HCT116 (cell line): ENCODE data around the gene FBXW8. TPM values are rescaled to one million over a fixed set of nuclear protein-coding genes. Genes with fewer than 3 reads are reported as not detected.

Source experiments
- ATAC-seq: fragments of 200-7000 bp; cut with Tn5 transposase; 2 replicates; pipeline ENCODE4 v1.9.1; 2020; ENCODE audit warnings: mild to moderate bottlenecking, moderate library complexity
- BruUV-seq: library from RNA; stranded (reverse); fragments of 400-500 nt; replicated peaks from 2 replicates; lab custom pipeline; 2021; lab: Mats Ljungman, UMichigan
- CTCF ChIA-PET: fragments of 300-600 bp; sonication (Branson Sonifier 250); formaldehyde crosslinking; loops from one replicate; lab custom pipeline; 2021; ENCODE audit warnings: antibody characterized with exemption; lab: Charles Lee
- POLR2A ChIA-PET: fragments of 300-600, 350-600 bp; sonication (Branson Sonifier 250); formaldehyde crosslinking; loops from one replicate; lab custom pipeline; 2021; ENCODE audit warnings: antibody characterized with exemption; lab: Charles Lee
- RAD21 ChIA-PET, 2 experiments: fragments of 300-600 bp; sonication (Branson Sonifier 250); formaldehyde crosslinking; loops; one replicate each; lab custom pipeline; 2023; ENCODE audit warnings: low total read pairs in 2 of 2; ENCODE audit not compliant: uncharacterized antibody in 2 of 2, unreplicated experiment in 2 of 2, low non-redundant PET in 1 of 2; lab: Charles Lee
- DNase-seq: peaks from one replicate; pipeline ENCODE4 v3.0.0-alpha.2; 2010; ENCODE audit warnings: low read depth, low spot score
- H2AFZ ChIP-seq: fragments of 200-600 bp; shearing (Covaris generic), sonication (generic); 2 replicates; pipeline ENCODE4 v1.6.1; 2017; ENCODE audit warnings: low read depth, mixed run types, mixed read lengths, antibody characterized with exemption, low read length; ENCODE audit not compliant: poor library complexity, severe bottlenecking
- H3K27ac ChIP-seq: 2 replicates; pipeline ENCODE4 v1.5.1; 2012; ENCODE audit warnings: low read depth, low read length
- H3K27me3 ChIP-seq: fragments of 200-600 bp; sonication (generic); 2 replicates; pipeline ENCODE4 v1.6.1; 2016; ENCODE audit warnings: mixed run types, low read length, mixed read lengths; ENCODE audit not compliant: insufficient read depth
- H3K36me3 ChIP-seq, 2 experiments: fragments of 200-500 bp in 1 of 2; fragments of 200-600 bp in 1 of 2; sonication (Bioruptor generic) in 1 of 2; sonication (generic) in 1 of 2; 2 replicates each; pipeline versions ENCODE4 v1.5.1 to v1.6.1; 2014 to 2016; ENCODE audit warnings: low read length in 2 of 2, inconsistent platforms in 1 of 2, mixed read lengths in 1 of 2, mixed run types in 1 of 2; ENCODE audit not compliant: insufficient read depth in 2 of 2, control insufficient read depth in 1 of 2
- H3K4me1 ChIP-seq, 2 experiments: fragments of 200-600 bp in 1 of 2; sonication (generic) in 1 of 2; 2 replicates each; pipeline versions ENCODE4 v1.5.1 to v1.6.1; 2012 to 2017; ENCODE audit warnings: low read length in 2 of 2, inconsistent platforms in 1 of 2, mild to moderate bottlenecking in 1 of 2, mixed read lengths in 1 of 2, mixed run types in 1 of 2, moderate library complexity in 1 of 2; ENCODE audit not compliant: insufficient read depth in 2 of 2, control insufficient read depth in 1 of 2
- H3K4me2 ChIP-seq: fragments of 200-600 bp; sonication (generic); 2 replicates; pipeline ENCODE4 v1.6.1; 2017; ENCODE audit warnings: mixed run types, low read length, mixed read lengths
- H3K4me3 ChIP-seq, 2 experiments: fragments of 200-600 bp in 1 of 2; sonication (generic) in 1 of 2; replicated peaks in 1 of 2; 2 replicates each; pipeline ENCODE4 v1.5.1; 2011 to 2016; ENCODE audit warnings: low read length in 2 of 2, control low read depth in 1 of 2, low read depth in 1 of 2, mild to moderate bottlenecking in 1 of 2, mixed read lengths in 1 of 2, mixed run types in 1 of 2
- H3K79me2 ChIP-seq: fragments of 200-600 bp; sonication (generic); 2 replicates; pipeline ENCODE4 v1.6.1; 2017; ENCODE audit warnings: mild to moderate bottlenecking, mixed run types, low read length, moderate library complexity, mixed read lengths; ENCODE audit not compliant: insufficient read depth
- H3K9ac ChIP-seq: fragments of 200-600 bp; sonication (generic); 2 replicates; pipeline ENCODE4 v1.6.1; 2016; ENCODE audit warnings: low read length, mixed read lengths
- H3K9me2 ChIP-seq: fragments of 200-600 bp; sonication (generic), shearing (Covaris generic); 2 replicates; pipeline ENCODE4 v1.6.1; 2017; ENCODE audit warnings: mixed run types, mild to moderate bottlenecking, moderate library complexity; ENCODE audit not compliant: insufficient read depth
- H3K9me3 ChIP-seq, 2 experiments: fragments of 200-500 bp in 1 of 2; fragments of 200-600 bp in 1 of 2; sonication (Bioruptor generic) in 1 of 2; sonication (generic) in 1 of 2; 2 replicates each; pipeline ENCODE4 v1.6.1; 2014 to 2017; ENCODE audit warnings: low read length in 2 of 2, mixed read lengths in 2 of 2, inconsistent platforms in 1 of 2, low read depth in 1 of 2, mild to moderate bottlenecking in 1 of 2, mixed run types in 1 of 2, moderate library complexity in 1 of 2; ENCODE audit not compliant: control insufficient read depth in 1 of 2, insufficient read depth in 1 of 2
- H4K20me1 ChIP-seq: fragments of 200-600 bp; sonication (generic), shearing (Covaris generic); 2 replicates; pipeline ENCODE4 v1.6.1; 2017; ENCODE audit warnings: mixed run types, mild to moderate bottlenecking, moderate library complexity; ENCODE audit not compliant: insufficient read depth
- CBX3 ChIP-seq: IDR thresholded peaks from 2 replicates; pipeline ENCODE4 v1.6.1; 2012; ENCODE audit warnings: low read depth
- CEBPB ChIP-seq: IDR thresholded peaks from 2 replicates; pipeline ENCODE4 v1.6.1; 2012; ENCODE audit warnings: low read depth
- EGR1 ChIP-seq: IDR thresholded peaks from 2 replicates; pipeline ENCODE4 v1.6.1; 2012; ENCODE audit warnings: low read depth
- EZH2 ChIP-seq: fragments of 200-600 bp; sonication (generic); IDR thresholded peaks from 2 replicates; pipeline ENCODE4 v1.6.1; 2017; ENCODE audit warnings: antibody characterized with exemption, mixed run types
- EZH2phosphoT487 ChIP-seq: fragments of 200-600 bp; IDR thresholded peaks from 2 replicates; pipeline ENCODE4 v1.6.1; 2018; ENCODE audit warnings: antibody characterized with exemption, borderline replicate concordance
- FOSL1 ChIP-seq: IDR thresholded peaks from 2 replicates; pipeline ENCODE4 v1.6.1; 2012; ENCODE audit warnings: low read depth
- JUND ChIP-seq: IDR thresholded peaks from 2 replicates; pipeline ENCODE4 v1.6.1; 2012
- POLR2A ChIP-seq: IDR thresholded peaks from 2 replicates; pipeline ENCODE4 v1.7.0; 2011; ENCODE audit warnings: borderline replicate concordance; ENCODE audit not compliant: insufficient read depth, insufficient read length; ENCODE audit errors: extremely low read depth
- POLR2AphosphoS5 ChIP-seq: IDR thresholded peaks from 2 replicates; pipeline ENCODE4 v1.6.1; 2011; ENCODE audit warnings: mild to moderate bottlenecking, low read depth, low read length, moderate library complexity
- SIN3A ChIP-seq: IDR thresholded peaks from 2 replicates; pipeline ENCODE4 v1.6.1; 2012; ENCODE audit warnings: low read depth
- SP1 ChIP-seq: IDR thresholded peaks from 2 replicates; pipeline ENCODE4 v1.6.1; 2012; ENCODE audit warnings: low read depth
- SRF ChIP-seq: IDR thresholded peaks from 2 replicates; pipeline ENCODE4 v1.6.1; 2012; ENCODE audit warnings: low read depth
- TCF7L2 ChIP-seq: IDR thresholded peaks from 2 replicates; pipeline ENCODE4 v1.7.0; 2011; ENCODE audit warnings: borderline replicate concordance, inconsistent platforms; ENCODE audit not compliant: insufficient read depth, insufficient read length; ENCODE audit errors: extremely low read depth
- YY1 ChIP-seq: IDR thresholded peaks from 2 replicates; pipeline ENCODE4 v1.6.1; 2011; ENCODE audit warnings: low read length, low read depth, moderate library complexity, mild to moderate bottlenecking; ENCODE audit not compliant: insufficient replicate concordance; ENCODE audit errors: extremely low read depth
- ZBTB33 ChIP-seq: IDR thresholded peaks from 2 replicates; pipeline ENCODE4 v1.6.1; 2011; ENCODE audit warnings: mild to moderate bottlenecking, low read length, moderate library complexity; ENCODE audit not compliant: insufficient replicate concordance; ENCODE audit errors: extremely low read depth
- ZFX ChIP-seq: fragments of 450-650 bp; IDR thresholded peaks from 2 replicates; pipeline ENCODE4 v1.6.1; 2017
- ZNF274 ChIP-seq: fragments of 200-500 bp; sonication (Bioruptor generic); IDR thresholded peaks from 2 replicates; pipeline ENCODE4 v1.6.1; 2014; ENCODE audit warnings: mild to moderate bottlenecking, low read depth, low read length, inconsistent platforms
- intact Hi-C: fragments of 100-400 bp; cut with micrococcal nuclease; formaldehyde crosslinking; loops from 2 replicates; pipeline ENCODE4 v1.10.0; 2022
- total RNA-seq: library from RNA; stranded (reverse); gene quantifications from one replicate; pipeline ENCODE4 v1.2.1, GENCODE V29; 2021; ENCODE audit not compliant: unreplicated experiment
- TF ChIP-seq, protein P1 (sequence below): IDR thresholded peaks from 2 replicates; pipeline ENCODE4 v1.6.1; 2012
- TF ChIP-seq, protein P2 (sequence below): IDR thresholded peaks from 2 replicates; pipeline ENCODE4 v1.6.1; 2012
- TF ChIP-seq, protein P3 (sequence below): IDR thresholded peaks from 2 replicates; pipeline ENCODE4 v1.6.1; 2012; ENCODE audit warnings: low read depth

The FBXW8 gene
- total RNA-seq, 1 experiment from 2014 or later = 14.6 TPM

DNA sequence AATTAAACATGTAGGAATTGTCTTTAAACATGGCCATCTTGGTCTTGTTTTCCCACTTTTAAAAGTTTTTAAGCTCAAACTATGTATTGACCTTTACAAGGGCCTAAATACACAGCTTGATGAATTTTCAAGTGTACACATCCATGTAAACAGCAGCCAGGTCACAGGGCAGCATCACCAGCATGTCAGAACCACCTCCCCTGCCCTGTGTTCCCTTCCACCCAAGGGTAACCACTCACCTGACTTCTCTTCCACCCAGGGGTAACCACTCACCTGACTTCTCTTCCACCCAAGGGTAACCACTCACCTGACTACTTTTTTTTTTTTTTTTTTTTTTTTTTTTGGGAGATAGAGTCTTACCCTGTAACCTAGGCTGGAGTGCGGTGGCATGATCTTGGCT is 4.6 kb downstream of the FBXW8 start:
- H3K4me3 ChIP-seq = no peak overlapping the region

More for the DNA sequence above, 4.6 kb downstream of the FBXW8 start:
- Histone ChIP-seq H3K9me2 (no peaks in the 10 kb centered on the region), H3K4me1 (peaks cover 28 to 41% of the 10 kb centered on the region in 2 experiments), H4K20me1 (no peaks in the 10 kb centered on the region), H3K27me3 (no peaks in the 10 kb centered on the region), H3K4me2 (peak overlapping the region; percentile 73), H3K9me3 (no peaks in the 10 kb centered on the region), H3K9ac (no peak overlapping the region), H2AFZ (no peak overlapping the region), H3K79me2 (peaks cover 50% of the 10 kb centered on the region), H3K27ac (peak overlapping the region; percentile 67; the same call in 1 of the 2 replicates), H3K36me3 (no peaks in the 10 kb centered on the region)
- intact Hi-C loops = no loop called here
- ChIA-PET RAD21 (no interaction called here), POLR2A (interaction anchor here (0.7 kb wide), 1 partner anchor 328 kb away, joined by 3 read pairs; no protein-coding TSS in a partner anchor), CTCF (no interaction called here)
- ATAC-seq (no peak), DNase-seq (no peak)
- TF ChIP-seq TCF7L2 (no peak), CEBPB (no peak), ZNF274 (no peak), SIN3A (no peak), EGR1 (no peak), EZH2phosphoT487 (no peak), CBX3 (no peak), JUND (no peak), YY1 (no peak), FOSL1 (no peak), EZH2 (no peak), ZBTB33 (no peak), POLR2A (no peak), SRF (no peak), POLR2AphosphoS5 (no peak; the same call in 1 of the 2 replicates), SP1 (no peak), ZFX (no peak)
- TF ChIP-seq, protein P1, sequence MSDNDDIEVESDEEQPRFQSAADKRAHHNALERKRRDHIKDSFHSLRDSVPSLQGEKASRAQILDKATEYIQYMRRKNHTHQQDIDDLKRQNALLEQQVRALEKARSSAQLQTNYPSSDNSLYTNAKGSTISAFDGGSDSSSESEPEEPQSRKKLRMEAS = no peak
- TF ChIP-seq, protein P2, sequence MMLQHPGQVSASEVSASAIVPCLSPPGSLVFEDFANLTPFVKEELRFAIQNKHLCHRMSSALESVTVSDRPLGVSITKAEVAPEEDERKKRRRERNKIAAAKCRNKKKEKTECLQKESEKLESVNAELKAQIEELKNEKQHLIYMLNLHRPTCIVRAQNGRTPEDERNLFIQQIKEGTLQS = no peak
- TF ChIP-seq, protein P3, sequence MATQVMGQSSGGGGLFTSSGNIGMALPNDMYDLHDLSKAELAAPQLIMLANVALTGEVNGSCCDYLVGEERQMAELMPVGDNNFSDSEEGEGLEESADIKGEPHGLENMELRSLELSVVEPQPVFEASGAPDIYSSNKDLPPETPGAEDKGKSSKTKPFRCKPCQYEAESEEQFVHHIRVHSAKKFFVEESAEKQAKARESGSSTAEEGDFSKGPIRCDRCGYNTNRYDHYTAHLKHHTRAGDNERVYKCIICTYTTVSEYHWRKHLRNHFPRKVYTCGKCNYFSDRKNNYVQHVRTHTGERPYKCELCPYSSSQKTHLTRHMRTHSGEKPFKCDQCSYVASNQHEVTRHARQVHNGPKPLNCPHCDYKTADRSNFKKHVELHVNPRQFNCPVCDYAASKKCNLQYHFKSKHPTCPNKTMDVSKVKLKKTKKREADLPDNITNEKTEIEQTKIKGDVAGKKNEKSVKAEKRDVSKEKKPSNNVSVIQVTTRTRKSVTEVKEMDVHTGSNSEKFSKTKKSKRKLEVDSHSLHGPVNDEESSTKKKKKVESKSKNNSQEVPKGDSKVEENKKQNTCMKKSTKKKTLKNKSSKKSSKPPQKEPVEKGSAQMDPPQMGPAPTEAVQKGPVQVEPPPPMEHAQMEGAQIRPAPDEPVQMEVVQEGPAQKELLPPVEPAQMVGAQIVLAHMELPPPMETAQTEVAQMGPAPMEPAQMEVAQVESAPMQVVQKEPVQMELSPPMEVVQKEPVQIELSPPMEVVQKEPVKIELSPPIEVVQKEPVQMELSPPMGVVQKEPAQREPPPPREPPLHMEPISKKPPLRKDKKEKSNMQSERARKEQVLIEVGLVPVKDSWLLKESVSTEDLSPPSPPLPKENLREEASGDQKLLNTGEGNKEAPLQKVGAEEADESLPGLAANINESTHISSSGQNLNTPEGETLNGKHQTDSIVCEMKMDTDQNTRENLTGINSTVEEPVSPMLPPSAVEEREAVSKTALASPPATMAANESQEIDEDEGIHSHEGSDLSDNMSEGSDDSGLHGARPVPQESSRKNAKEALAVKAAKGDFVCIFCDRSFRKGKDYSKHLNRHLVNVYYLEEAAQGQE = no peak
- no TSS peak for BruUV-seq
